Activated T-helper 9 cell treated with anti-CD3 and anti-CD28 coated beads, Interleukin-2, amount 50 U/mL, for 16 hours (primary cell): Measurements from ENCODE around the gene MBD3L2B.
"Not testable (repeated sequence)": the region's sequence is repeated elsewhere in the genome, so short reads cannot be mapped to it uniquely, and the experiment has no call there.

ENCODE experiments used
- DNase-seq: peaks from one replicate; pipeline ENCODE4 v3.0.0-alpha.2; 2020; ENCODE audit warnings: low read depth

The MBD3L2B gene

DNA sequence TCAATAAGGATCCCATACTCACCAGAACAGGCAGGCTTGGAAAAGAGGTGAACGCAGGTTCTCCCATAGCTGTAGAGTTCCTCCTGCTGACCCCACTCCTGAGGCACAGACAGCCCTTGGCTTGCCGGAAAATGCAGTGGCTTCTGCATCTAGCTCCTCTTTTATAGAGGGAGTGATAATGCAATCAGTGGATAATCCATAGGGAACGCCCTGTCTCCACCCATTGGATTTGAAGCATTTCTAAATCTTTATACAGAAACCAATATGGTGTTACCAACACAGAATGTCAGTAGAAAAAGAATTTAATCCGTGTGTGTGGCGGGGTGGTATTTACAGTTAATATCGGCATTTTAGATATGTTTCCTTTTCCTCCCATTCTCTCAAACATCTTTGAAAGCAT, at the start of gene MBD3L2B:
Gene MBD3L2B, minus strand, starts transcription at position 101 of the 400 bp plus-strand sequence. Its CDS starts 34 bp downstream, at position 67.
- not testable (repeated sequence) for DNase-seq

DNA sequence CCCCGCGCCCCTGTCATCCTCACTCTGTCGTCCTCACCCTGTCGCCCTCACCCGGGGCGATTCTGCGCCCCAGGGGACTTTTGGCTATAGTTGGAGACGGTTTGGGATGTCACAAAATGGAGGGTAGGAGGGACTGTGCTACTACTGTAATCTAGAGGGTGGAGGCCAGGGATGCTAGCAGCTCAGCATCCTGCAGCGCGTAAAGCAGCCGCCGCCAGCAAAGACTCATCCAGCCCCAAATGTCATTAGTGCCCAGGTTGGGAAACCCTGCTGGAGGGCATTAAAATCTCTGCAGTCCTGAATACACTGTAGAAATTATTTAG, 48.6 kb upstream of the MBD3L2B start:
- no peak for DNase-seq

DNA sequence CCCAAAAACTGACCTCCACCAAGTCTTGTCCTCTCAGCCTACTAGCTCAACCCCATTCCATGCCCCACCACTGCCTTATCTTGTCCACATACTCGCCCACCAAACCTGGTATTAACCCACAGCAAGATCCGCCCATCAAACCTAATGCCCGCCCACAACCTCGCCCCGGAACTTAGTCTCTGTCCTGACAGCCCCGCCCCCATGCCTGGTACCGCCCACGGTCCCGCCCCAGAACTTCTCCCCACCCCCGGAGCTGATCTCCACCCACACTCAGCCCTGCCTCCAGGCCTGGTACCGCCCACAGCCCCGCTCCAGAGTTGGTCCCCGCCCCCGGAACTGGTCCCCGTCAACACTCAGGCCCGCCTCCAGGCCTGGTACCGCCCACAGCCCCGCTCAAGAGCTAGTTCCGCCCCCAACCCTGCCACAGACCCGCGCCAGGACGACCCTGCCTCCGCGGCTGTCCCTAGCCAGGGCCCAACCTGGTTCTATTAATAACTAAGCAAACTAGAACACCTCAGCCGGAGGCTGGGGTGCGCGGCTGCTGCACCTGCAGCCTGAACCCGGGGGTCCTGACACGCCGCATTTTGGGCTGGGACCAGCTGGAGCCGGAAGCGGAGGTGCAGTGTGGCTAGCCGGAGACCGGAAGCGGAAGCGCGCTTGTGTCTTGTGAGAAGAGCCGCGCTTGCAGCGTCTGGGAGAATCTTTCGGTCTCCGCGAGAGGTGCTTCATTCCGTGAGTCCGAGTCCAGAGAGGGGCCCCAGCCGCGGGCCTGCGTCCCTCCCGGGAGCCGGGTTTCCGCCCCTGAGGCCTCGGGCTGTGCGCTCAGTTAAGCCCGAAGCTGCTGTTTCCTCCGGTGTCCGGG, 48.0 kb upstream of the MBD3L2B start, which contains the start of gene ZNF557:
Gene ZNF557, plus strand, starts transcription at position 662 of the 862 bp plus-strand sequence. CDS start 5,372 bp downstream, outside the sequence.
- DNase-seq: peak; percentile 96

DNA sequence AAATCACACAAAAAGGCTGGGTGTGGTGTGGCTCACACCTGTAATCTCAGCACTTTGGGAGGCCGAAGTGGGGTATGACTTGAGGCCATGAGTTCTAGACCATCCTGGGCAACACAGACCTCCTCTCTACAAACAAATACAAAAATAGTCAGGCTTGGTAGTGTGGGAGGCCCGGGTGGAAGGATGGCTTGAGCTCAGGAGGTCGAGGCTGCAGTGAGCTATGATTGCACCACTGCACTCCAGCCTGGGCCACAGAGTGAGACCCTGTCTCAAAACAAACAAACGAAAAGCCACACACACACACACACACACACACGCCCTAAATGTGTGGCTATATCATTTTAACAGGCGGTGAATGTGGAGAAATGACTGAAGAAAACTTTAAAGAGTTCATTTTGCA, 47.4 kb upstream of the MBD3L2B start:
- DNase-seq: no peak

DNA sequence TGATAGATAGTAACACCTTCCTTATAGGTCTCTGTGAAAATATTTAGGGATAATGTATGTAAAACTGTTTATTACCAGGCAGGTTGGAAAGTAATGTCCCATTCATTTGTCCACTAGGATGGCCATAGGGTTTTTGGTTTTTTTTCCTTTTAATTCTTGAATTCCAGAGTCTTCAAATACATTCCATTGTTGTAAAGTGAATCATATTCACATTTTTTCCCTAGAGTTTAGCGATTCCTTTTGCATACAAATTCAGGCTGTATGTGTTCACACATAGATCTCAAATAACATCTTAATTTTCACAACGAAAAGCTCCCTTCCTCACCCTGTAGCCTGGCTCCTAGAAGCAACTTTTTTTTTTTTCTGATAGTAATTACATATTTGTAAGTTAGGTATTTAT, 46.5 kb upstream of the MBD3L2B start:
- no peak for DNase-seq

DNA sequence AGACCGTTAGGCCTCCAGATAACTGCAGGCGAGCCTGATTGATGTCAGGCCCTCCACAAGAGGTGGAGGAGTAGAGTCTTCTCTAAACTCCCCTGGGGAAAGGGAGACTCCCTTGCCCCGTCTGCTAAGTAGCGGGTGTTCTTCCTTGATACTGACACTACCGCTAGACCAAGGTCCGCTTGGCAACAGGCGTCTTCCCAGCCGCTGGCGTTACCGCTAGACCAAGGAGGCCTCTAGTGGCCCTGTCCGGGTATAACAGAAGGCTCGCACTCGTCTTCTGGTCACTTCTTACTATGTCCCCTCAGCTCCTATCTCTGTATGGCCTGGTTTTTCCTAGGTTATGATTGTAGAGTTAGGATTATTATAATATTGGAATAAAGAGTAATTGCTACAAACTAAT, 45.9 kb upstream of the MBD3L2B start:
- DNase-seq: not testable (repeated sequence)

DNA sequence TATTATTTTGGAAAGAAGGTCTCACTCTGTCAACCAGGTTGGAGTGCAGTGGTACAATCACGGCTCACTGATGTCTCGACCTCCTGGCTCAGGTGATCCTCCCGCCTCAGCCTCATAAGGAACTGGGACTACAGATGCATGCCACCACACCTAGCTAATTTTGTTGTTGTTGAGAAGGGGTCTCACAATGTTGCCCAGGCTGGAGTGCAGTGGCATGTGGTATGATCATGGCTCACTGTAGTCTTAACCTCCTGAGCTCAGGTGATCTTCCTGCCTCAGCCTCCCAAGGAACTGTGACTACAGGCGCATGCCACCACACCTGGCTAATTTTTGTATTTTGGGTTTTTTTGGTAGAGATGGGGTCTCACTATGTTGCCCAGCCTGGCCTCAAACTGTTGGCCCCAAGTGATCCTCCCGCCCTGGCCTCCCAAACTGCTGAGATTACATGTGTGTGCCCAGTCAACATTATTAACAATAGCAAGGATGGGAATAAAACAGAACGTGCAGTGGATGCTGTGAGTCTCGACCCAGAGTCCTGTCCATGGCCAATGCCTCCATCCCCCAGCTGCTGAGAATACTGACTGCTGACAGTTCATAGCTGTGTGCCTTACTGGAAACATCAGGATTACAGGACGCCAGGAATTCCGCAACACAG, 42.7 kb upstream of the MBD3L2B start:
- no peak for DNase-seq

DNA sequence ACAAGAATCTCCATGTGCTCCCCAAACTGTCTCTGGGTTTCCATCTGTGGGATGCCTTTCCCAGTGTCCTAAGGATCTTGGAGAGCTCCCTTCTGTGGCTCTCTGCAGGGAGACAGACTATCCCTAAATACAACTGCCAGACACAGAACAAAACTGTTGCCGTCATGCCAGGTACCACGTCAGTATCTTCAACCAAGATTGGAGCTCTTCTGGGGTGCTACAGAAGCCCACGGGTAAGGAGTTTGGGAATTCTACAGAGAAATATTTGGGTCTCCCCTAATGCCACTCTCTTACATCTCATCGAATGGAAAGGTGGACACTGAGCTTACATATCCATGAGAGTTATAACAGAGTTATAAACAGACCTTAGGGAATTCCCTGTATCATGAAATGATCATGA, 42.1 kb upstream of the MBD3L2B start:
- DNase-seq: no peak

DNA sequence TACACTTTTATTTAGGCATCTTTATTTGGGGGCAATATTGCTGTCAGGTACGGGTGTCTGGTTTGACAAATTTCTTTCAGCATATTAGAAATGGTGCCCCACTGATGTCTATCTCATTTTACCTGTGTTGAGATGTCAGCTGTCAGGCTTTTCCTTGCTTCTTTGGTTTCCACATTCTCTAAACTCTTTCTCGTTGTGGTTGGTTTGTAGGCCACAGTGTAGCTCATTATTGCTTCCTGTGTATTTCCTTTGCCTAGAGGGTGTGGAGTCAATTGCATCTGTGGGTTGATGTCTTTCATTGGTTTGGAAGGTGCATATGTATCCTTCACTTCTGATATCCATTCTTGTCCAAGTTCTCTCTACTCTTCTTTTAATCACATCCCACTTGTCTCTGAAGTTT, 38.7 kb upstream of the MBD3L2B start:
- not testable (repeated sequence) for DNase-seq

DNA sequence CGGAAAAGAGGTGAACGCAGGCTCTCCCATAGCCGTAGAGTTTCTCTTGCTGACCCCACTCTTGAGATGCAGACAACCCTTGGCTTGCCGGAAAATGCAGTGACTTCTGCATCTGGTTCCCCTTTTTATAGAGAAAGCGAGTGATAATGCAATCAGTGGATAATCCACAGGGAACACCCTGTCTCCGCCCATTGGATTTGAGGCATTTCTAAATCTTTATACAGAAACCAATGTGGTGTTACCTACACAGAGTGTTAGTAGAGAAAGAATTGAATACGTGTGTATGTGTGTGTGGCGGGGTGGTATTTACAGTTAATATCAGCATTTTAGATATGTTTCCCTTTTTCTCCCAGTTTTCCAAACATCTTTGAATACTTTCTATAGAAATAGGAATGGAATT, 37.3 kb upstream of the MBD3L2B start, which contains the start of gene MBD3L3:
Gene MBD3L3, minus strand, starts transcription at position 101 of the 400 bp plus-strand sequence. Its CDS starts 71 bp downstream, at position 30.
- DNase-seq: not testable (repeated sequence)

DNA sequence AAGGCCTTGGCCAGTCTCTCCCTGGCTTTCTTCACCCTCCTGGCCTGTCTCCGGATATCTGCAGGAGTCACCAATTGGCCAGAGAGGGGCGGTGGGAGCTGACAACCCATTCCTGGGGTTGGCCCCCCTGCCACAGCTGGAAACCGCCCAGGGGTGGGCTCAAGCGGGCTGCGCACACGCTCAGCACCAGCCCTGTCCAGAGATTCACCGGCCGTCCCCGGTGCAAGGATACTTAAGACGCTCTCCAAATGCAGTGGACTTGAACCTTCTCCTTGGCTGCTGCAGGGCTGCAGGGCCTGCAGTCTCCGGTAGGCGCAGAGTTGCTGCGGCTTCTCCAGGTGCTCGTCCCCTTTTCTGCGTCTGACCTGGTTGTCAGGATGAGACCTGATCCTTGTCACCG, 35.1 kb upstream of the MBD3L2B start:
- not testable (repeated sequence) for DNase-seq

DNA sequence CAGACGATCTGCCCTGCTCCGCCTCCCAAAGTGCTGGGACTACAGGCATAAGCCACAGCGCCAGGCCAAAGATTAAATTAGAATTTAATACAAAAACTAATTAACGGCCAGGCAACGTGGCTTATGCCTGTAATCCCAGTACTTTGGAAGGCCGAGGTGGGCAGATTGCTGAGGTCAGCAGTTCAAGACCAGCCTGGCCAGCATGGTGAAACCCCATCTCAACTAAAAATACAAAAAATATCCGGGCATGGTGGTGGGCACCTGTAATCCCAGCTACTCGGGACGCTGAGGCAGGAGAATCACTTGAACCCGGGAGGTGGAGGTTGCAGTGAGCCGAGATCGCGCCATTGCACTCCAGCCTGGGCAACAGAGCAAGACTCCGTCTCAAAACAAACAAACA, 34.4 kb upstream of the MBD3L2B start:
- not testable (repeated sequence) for DNase-seq

DNA sequence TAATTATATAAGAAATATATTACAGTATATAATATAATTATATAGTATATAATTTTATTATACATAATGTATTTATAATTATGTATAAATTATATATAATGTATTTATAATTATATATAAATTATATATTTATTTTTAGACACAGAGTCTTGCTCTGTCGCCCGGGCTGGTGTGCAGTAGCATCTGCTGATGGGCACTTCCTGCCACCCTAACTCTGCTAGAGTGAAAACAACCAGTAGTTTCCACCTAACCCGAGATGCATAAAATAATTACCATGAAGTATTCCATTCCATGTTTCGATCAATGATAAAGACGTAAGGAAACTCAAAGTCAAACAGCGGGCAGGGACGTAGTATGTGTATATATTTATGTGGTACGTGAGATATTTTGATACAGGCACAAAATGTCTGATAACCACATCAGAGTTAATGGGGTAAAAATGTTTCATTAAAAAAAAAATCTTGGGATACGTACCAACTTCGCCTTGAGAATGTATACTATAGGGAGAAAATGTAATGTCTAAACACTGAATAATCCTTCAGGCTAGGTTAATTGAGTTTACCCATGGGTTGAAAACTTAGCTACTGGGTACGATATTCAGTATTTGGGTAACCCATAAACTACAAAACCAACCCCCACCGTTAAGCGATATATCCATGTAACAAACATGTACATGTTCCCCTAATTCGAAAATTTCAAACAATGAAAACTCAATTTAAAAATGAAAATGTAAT, 33.6 kb upstream of the MBD3L2B start:
- DNase-seq: not testable (repeated sequence)

DNA sequence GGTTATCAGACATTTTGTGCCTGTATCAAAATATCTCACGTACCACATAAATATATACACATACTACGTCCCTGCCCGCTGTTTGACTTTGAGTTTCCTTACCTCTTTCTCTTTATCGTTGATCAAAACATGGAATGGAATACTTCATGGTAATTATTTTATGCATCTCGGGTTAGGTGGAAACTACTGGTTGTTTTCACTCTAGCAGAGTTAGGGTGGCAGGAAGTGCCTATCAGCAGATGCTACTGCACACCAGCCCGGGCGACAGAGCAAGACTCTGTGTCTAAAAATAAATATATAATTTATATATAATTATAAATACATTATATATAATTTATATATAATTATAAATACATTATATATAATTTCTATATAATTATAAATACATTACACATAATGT, 31.7 kb upstream of the MBD3L2B start:
- not testable (repeated sequence) for DNase-seq

DNA sequence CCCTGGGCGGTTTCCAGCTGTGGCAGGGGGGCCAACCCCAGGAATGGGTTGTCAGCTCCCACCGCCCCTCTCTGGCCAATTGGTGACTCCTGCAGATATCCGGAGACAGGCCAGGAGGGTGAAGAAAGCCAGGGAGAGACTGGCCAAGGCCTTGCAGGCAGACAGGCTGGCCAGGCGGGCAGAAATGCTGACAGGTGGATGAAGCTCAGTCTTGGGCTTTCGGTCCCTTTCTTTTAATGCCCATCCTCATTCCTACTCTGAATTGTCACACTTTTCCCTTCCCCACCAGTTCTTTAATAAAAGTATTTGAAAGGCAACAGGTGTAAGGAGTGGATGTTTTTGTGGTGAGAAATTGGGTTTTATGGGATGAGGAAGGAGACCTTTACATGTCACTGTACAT, 30.2 kb upstream of the MBD3L2B start:
- not testable (repeated sequence) for DNase-seq

DNA sequence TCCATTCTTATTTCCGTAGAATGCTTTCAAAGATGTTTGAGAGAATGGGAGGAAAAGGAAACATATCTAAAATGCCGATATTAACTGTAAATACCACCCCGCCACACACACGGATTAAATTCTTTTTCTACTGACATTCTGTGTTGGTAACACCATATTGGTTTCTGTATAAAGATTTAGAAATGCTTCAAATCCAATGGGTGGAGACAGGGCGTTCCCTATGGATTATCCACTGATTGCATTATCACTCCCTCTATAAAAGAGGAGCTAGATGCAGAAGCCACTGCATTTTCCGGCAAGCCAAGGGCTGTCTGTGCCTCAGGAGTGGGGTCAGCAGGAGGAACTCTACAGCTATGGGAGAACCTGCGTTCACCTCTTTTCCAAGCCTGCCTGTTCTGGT, 27.8 kb upstream of the MBD3L2B start, which contains the start of gene MBD3L2:
Gene MBD3L2, plus strand, starts transcription at position 301 of the 400 bp plus-strand sequence. Its CDS starts 53 bp downstream, at position 354.
- not testable (repeated sequence) for DNase-seq

DNA sequence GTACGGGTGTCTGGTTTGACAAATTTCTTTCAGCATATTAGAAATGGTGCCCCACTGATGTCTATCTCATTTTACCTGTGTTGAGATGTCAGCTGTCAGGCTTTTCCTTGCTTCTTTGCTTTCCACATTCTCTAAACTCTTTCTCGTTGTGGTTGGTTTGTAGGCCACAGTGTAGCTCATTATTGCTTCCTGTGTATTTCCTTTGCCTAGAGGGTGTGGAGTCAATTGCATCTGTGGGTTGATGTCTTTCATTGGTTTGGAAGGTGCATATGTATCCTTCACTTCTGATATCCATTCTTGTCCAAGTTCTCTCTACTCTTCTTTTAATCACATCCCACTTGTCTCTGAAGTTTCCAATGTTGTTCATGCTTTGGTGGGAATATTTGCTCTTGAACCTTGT, 20.3 kb upstream of the MBD3L2B start:
- not testable (repeated sequence) for DNase-seq

DNA sequence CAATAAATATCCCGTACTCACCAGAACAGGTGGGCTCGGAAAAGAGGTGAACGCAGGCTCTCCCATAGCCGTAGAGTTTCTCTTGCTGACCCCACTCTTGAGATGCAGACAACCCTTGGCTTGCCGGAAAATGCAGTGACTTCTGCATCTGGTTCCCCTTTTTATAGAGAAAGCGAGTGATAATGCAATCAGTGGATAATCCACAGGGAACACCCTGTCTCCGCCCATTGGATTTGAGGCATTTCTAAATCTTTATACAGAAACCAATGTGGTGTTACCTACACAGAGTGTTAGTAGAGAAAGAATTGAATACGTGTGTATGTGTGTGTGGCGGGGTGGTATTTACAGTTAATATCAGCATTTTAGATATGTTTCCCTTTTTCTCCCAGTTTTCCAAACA, 18.8 kb upstream of the MBD3L2B start, which contains the start of gene MBD3L4:
Gene MBD3L4, minus strand, starts transcription at position 101 of the 400 bp plus-strand sequence. Its CDS starts 35 bp downstream, at position 66.
- DNase-seq: not testable (repeated sequence)

DNA sequence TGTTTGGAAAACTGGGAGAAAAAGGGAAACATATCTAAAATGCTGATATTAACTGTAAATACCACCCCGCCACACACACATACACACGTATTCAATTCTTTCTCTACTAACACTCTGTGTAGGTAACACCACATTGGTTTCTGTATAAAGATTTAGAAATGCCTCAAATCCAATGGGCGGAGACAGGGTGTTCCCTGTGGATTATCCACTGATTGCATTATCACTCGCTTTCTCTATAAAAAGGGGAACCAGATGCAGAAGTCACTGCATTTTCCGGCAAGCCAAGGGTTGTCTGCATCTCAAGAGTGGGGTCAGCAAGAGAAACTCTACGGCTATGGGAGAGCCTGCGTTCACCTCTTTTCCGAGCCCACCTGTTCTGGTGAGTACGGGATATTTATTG, 9.0 kb upstream of the MBD3L2B start, which contains the start of gene MBD3L5:
Gene MBD3L5, plus strand, starts transcription at position 301 of the 400 bp plus-strand sequence. Its CDS starts 34 bp downstream, at position 335.
- DNase-seq: not testable (repeated sequence)

DNA sequence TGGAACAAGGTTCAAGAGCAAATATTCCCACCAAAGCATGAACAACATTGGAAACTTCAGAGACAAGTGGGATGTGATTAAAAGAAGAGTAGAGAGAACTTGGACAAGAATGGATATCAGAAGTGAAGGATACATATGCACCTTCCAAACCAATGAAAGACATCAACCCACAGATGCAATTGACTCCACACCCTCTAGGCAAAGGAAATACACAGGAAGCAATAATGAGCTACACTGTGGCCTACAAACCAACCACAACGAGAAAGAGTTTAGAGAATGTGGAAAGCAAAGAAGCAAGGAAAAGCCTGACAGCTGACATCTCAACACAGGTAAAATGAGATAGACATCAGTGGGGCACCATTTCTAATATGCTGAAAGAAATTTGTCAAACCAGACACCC, 7.6 kb upstream of the MBD3L2B start:
- DNase-seq: not testable (repeated sequence)

DNA sequence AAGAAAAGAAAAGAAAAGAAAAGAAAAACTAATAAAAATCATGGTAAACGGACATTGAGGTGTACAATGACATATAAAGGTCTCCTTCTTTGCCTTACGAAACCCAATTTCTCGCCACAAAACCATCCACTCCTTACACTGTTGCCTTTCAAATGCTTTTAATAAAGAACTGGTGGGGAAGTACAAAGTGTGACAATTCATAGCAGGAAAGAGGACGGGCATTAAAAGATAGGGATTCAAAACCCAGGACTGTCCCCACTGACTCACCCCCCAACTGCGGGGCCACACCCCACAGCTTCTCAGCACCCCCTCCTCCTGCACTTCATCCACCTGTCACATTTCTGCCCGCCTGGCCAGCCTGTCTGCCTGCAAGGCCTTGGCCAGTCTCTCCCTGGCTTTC, 2.4 kb downstream of the MBD3L2B start:
- no peak for DNase-seq

DNA sequence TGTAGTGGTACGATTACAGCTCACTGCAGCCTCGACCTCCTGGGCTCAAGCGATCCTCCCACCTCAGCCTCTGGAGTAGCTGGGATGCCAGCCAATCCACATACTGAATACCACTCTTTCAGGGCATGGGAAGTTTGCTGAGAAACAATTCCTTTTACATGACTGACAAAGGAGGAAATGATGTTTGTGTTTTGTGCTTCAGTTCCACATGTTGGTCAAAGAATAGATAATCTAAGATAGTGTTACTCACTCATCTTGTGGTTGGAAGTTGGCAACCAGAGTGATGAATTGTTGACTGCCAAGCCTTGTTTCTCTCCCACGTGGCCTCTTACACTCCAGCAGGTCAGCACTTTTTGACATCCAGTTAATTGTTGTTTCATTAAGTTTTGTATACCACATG, 7.6 kb downstream of the MBD3L2B start:
- DNase-seq: no peak
